VCaP (cell line): ENCODE measurements around the gene CRIP2.

ENCODE experiments used
- H3K27ac ChIP-seq: fragments of 450-650 bp; 2 replicates; pipeline ENCODE4 v1.5.1; 2017
- TF ChIP-seq, protein P1 (sequence below): fragments of 450-650 bp; conservative IDR thresholded peaks from 2 replicates; pipeline ENCODE4 v1.5.1; 2017; ENCODE audit warnings: mild to moderate bottlenecking, moderate library complexity

CRIP2 gene

DNA sequence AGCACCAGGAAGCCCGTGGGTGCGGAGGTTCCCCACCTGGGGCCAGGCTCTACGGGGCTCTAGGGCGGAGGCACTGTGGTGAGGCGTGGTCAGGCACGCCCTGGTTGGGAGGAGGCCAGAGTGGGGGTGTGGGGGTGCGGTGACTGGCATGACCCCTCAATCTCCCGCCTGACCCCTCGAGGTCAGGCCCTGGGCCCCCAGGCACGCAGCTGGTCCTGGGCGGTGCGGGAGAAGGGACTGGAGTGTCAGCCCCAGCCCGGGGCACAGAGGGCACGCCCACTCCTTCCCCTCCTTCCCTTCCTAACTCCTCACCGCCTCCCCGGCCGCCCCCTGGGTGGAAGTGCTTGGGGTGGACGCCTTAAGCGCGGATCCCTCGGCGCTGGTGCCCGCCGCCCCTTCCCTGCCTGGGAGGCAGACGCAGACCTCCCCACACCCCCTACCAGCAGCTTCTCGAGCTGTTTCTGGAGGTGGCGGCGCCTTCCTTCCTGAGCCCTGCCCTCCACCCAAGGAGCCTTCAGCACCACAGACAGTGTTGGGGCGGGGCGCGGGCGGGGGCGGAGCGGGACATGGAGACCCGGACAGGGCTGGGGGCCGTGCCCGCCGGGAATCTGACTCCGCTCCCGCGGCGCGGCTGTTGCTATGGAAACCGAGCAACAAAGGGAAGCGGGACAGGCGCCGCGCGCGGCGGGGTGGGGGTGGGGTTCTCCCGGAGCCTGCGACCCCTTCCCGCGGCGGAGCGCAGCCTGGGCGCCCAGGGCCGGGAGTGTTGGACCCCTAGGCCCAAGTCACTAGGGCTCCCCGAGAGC is 741 bp upstream of the CRIP2 start:
- TF ChIP-seq, protein P1, sequence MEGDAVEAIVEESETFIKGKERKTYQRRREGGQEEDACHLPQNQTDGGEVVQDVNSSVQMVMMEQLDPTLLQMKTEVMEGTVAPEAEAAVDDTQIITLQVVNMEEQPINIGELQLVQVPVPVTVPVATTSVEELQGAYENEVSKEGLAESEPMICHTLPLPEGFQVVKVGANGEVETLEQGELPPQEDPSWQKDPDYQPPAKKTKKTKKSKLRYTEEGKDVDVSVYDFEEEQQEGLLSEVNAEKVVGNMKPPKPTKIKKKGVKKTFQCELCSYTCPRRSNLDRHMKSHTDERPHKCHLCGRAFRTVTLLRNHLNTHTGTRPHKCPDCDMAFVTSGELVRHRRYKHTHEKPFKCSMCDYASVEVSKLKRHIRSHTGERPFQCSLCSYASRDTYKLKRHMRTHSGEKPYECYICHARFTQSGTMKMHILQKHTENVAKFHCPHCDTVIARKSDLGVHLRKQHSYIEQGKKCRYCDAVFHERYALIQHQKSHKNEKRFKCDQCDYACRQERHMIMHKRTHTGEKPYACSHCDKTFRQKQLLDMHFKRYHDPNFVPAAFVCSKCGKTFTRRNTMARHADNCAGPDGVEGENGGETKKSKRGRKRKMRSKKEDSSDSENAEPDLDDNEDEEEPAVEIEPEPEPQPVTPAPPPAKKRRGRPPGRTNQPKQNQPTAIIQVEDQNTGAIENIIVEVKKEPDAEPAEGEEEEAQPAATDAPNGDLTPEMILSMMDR, result no peak
- H3K27ac ChIP-seq, result peak overlapping the region; percentile 82

DNA sequence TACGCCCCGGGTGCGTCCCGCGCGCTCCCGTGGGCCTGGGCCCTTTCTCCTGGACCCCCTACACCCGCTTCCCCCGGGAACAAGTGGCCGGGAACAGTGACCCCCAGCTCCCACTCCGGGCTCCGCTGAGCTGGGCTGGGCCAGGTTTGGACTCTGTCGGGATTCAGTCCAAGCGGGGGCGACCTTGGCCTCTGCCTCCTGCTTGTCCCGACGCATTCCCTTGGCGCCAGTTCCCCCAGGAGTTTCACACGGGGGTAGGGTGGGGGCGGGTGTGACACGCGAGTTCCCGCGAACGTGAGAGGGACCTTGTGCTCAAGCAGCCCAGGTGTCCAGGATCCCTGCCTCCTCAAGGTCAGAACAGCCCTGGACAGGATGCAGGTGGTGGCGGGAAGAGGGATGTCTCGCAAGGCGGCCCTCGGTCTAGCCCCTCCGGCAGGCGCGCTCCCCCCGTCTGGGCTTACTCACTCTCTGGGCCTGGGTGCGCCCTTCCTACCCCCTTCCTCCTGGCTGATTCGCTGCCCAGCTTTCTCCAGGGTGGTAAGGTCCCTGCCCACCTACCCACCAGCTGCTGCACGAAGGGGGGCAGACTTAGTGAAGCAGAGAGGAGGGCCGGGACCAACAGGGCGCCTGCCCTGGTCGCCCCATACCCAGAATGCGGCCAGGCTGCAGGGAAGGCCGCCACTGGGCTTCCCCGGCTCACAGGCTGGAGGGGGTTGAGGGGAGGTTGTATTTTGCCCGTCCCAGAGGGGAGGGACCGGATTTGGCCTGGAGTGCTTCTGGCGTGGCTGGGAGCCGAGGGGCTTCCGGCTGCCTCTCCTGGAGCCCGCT is 862 bp downstream of the CRIP2 start:
- H3K27ac ChIP-seq, result peak overlapping the region; percentile 82; the same call in 1 of the 2 replicates

DNA sequence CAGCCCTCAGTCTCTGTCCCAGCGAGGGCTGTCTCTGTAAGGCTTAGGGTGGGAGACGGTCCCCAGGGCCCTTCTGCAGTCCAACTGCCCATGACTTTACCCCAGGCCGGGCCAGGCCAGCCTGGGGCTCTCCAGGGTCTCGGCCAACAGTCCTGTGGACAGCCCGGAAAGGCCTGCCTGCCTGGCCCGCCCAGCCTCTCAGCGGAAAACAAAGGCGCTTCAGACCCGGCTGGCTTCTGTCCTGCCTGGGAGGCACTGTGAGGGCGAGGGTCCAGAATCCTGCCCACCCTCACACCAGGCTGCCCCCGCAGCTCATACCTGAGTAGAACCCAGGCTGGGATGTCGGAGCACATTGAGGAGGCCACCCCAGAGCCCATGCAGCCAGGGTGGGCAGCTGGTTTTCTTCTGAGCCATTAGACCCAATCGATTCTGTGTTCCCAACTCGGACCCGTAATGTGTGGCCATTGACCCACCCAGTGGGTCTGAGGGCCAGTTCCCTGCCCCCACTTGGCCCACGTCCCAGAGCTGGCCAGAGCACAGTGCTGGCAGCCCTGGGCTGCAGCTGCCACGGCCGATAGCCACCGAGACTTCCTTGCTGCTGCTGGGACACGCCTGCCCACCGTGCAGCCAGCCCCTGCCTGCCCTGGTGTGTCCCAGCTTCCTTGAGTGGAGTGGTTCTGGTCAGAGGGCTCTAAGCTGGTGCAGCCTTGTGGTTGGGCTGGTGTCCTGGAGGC is 1.6 kb downstream of the CRIP2 start:
- TF ChIP-seq, protein P1, result no peak
- H3K27ac ChIP-seq, result peak overlapping the region; percentile 62

More for the DNA sequence above, 862 bp downstream of the CRIP2 start:
- TF ChIP-seq, protein P1, result no peak

DNA sequence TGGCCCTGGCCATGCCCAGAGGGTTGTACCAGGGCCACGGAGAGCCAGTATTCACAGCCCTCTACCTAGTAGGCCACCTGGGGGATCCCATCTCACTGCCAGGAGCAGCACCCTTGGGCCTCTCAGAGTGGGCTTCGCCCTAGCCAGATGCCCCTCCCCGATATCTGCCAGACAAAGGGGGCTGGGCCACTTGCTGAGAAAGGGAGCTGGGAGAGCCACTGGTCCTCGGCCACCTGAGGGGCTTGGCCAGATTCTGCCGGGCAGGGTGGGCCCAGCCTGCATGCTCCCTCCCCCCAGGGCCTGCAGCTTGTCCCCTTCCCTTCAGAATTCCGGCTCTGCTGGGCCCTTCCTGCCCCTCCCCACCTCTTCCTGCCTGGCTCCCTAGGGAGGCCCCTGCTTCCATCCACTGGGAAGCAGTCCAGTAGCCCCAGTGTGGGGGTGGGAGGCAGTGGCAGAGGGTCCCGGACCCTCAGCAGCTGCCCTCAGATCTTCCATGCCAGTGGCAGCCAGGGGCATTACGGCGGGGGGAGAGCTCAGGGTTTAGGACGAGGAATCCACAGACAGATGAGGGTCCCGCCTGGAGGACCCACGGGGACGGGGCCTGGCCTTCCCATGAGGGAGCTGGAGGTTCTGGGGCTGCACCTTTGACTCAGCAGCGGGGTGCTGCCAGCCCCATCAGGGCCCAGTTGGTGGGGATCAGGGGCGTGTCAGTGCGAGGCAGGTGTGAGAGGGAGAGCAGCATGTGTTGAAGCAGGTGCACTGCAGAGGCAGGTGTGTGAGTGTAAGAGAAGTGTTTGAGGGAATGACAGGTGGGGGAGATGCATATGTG is 2.4 kb downstream of the CRIP2 start:
- H3K27ac ChIP-seq, result peak overlapping the region; percentile 62
- TF ChIP-seq, protein P1, result no peak

DNA sequence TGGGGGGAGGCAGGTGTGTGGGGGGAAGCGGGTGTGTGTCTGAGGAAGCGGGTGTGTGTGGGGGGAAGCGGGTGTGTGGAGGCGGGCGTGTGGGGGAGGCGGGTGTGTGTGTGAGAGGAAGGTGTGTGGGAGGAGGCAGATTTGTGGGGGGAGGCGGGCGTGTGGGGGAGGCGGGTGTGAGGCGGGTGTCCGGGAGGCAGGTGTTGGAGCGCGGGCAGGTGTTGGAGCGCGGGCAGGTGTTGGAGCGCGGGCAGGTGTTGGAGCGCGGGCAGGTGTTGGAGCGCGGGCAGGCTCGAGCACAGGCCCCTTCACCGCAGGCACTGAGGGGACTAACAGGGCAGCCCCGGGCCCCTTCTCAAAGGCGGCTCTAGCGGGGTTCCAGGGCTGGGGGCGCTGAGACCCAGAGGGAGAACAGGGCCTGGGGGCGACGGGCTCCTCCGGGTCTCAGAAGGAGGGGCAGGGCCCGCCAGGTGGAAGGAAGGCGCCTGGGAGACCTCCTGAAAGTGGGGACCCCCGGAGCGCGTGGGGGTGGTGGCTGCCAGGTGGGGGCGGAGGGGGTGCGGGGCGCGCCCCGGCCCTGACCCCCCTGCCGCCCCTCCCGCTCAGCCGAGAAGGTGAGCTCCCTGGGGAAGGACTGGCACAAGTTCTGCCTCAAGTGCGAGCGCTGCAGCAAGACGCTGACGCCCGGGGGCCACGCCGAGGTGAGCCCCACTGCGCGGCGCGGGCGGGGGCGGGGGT is 3.2 kb downstream of the CRIP2 start:
- TF ChIP-seq, protein P1, result no peak
- no peak overlapping the region for H3K27ac ChIP-seq

DNA sequence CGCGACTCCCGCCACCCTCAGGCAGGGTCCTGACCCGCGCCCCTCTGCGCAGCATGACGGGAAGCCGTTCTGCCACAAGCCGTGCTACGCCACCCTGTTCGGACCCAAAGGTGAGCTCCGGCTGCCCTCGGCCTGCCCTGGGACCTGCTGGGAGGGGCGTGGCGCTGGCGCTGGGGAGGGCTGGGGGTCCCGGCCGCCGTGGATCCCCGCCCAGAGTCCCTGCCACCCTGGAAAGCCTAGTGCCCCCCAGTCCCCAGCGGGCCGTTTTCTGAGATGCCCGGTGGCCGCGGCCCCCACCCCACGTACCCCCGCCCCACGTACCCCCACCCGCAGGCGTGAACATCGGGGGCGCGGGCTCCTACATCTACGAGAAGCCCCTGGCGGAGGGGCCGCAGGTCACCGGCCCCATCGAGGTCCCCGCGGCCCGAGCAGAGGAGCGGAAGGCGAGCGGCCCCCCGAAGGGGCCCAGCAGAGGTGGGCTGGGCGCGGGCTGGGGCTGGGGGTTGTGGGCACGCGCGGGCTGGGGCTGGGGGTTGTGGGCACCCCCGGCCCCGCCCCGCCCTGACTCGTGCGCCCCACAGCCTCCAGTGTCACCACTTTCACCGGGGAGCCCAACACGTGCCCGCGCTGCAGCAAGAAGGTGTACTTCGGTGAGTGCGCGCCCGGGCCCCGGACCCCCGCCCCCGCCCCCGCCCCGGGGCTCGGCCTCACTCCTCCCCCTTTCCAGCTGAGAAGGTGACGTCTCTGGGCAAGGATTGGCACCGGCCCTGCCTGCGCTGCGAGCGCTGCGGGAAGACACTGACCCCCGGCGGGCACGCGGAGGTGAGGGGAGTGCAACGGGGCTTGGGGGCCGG is 4.0 kb downstream of the CRIP2 start:
- TF ChIP-seq, protein P1, result no peak
- no peak overlapping the region for H3K27ac ChIP-seq
